Breast epithelium (tissue), 4 donors: ENCODE data around the gene OSTN. TPM values are rescaled to one million over a fixed set of nuclear protein-coding genes. Genes with fewer than 3 reads are reported as not detected.

Experiments
- DNase-seq, 2 donors: peaks; one replicate each; pipeline ENCODE4 v3.0.0-alpha.2; 2019; ENCODE audit warnings: low spot score in 2 of 2
- H3K27ac ChIP-seq, 2 donors: fragments of 200-600 bp; sonication (generic) in 1 of 2; one replicate each; pipeline ENCODE4 v1.5.1; 2016 to 2019; ENCODE audit warnings: mild to moderate bottlenecking in 1 of 2
- H3K27me3 ChIP-seq, 2 donors: fragments of 200-600 bp; sonication (generic) in 1 of 2; one replicate each; pipeline versions ENCODE4 v1.5.1 to v1.6.0; 2017 to 2019; ENCODE audit warnings: control low read depth in 1 of 2, mild to moderate bottlenecking in 1 of 2
- H3K36me3 ChIP-seq: fragments of 200-600 bp; one replicate; pipeline ENCODE4 v1.5.1; 2019
- H3K4me1 ChIP-seq, 2 donors: fragments of 200-600 bp; sonication (generic); one replicate each; pipeline ENCODE4 v1.5.1; 2016 to 2019; ENCODE audit warnings: control low read depth in 1 of 2
- H3K4me3 ChIP-seq, 3 donors: fragments of 200-600 bp; sonication (generic); 1 replicate in 2 of 3; 2 replicates in 1 of 3; pipeline ENCODE4 v1.5.1; 2016 to 2019; ENCODE audit warnings: mild to moderate bottlenecking in 3 of 3, moderate library complexity in 2 of 3
- H3K9me3 ChIP-seq, 2 donors: fragments of 200-600 bp; sonication (generic) in 1 of 2; one replicate each; pipeline ENCODE4 v1.5.1; 2016 to 2019; ENCODE audit warnings: control low read depth in 1 of 2
- POLR2A ChIP-seq: fragments of 450-650 bp; IDR thresholded peaks from one replicate; pipeline ENCODE4 v1.6.1; 2016; ENCODE audit warnings: antibody characterized with exemption, mild to moderate bottlenecking, moderate library complexity
- POLR2AphosphoS5 ChIP-seq, 3 donors: sonication (generic); formaldehyde crosslinking; IDR thresholded peaks; one replicate each; pipeline ENCODE4 v1.6.1; 2017; ENCODE audit warnings: antibody characterized with exemption in 3 of 3
- intact Hi-C: fragments of 100-400 bp; cut with DNase I; formaldehyde crosslinking; loops from one replicate; pipeline ENCODE4 v1.15.1; 2023; ENCODE audit warnings: low total_unique reads
- total RNA-seq, 3 donors: library from RNA; depleted of rRNA; stranded (reverse); fragments of >200 nt; gene quantifications; one replicate each; pipeline ENCODE4 v1.1.0, GENCODE V29; 2016
- TF ChIP-seq, protein P1 (sequence below), 3 donors: fragments of 450-650 bp; IDR thresholded peaks; one replicate each; pipeline ENCODE4 v1.5.1; 2016 to 2017; ENCODE audit warnings: antibody characterized with exemption in 3 of 3, mild to moderate bottlenecking in 3 of 3, moderate library complexity in 3 of 3

OSTN gene
- total RNA-seq, 3 donors from 2014 or later: 2.5 TPM; not detected in 2

- Histone ChIP-seq H3K27me3 (no peaks in the 10 kb centered on the region), H3K9me3 (peaks cover 0 to 4% of the 10 kb centered on the region in 2 donors), H3K27ac (no peak overlapping the region), H3K4me1 (no peaks in the 10 kb centered on the region), H3K4me3 (no peak overlapping the region), H3K36me3 (no peaks in the 10 kb centered on the region)
- intact Hi-C loops: no loop called here
- TF ChIP-seq POLR2A: no peak
- DNase-seq: no peak
Observed at GRCh38 chr3:191165802-191166201, 33.2 kb upstream of the OSTN start.

DNA sequence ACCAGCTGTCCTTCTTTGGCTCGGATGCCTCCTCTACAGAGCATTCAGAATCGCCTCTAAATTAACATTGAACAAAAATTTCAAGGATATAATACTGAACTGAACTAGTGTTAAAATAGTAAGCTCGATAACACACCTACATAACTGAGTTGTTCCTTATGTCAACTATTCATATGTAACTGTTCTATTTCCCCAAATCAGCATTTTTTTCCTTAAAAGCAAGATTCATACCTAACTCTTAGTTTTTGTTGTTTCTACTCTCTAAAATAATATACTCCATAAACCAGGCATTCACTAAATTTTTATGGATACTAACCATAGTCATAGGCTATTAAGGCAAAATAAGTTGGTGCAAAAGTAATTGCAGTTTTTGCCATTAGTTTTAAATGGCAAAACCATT, 32.7 kb upstream of the OSTN start:
- Histone ChIP-seq H3K9me3 (peaks cover 0 to 4% of the 10 kb centered on the region in 2 donors), H3K4me1 (no peaks in the 10 kb centered on the region), H3K27me3 (no peaks in the 10 kb centered on the region), H3K36me3 (no peaks in the 10 kb centered on the region), H3K4me3 (no peak overlapping the region), H3K27ac (no peak overlapping the region)
- TF ChIP-seq POLR2A (no peak), POLR2AphosphoS5 (IDR thresholded peaks at IDR 0.05) (no peak)
- TF ChIP-seq, protein P1, sequence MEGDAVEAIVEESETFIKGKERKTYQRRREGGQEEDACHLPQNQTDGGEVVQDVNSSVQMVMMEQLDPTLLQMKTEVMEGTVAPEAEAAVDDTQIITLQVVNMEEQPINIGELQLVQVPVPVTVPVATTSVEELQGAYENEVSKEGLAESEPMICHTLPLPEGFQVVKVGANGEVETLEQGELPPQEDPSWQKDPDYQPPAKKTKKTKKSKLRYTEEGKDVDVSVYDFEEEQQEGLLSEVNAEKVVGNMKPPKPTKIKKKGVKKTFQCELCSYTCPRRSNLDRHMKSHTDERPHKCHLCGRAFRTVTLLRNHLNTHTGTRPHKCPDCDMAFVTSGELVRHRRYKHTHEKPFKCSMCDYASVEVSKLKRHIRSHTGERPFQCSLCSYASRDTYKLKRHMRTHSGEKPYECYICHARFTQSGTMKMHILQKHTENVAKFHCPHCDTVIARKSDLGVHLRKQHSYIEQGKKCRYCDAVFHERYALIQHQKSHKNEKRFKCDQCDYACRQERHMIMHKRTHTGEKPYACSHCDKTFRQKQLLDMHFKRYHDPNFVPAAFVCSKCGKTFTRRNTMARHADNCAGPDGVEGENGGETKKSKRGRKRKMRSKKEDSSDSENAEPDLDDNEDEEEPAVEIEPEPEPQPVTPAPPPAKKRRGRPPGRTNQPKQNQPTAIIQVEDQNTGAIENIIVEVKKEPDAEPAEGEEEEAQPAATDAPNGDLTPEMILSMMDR (IDR thresholded peaks at IDR 0.05): no peak
- intact Hi-C loops: no loop called here
- no peak for DNase-seq

GRCh38 chr3:191169566-191169965, 29.5 kb upstream of the OSTN start:
- no peaks in the 10 kb centered on the region for H3K9me3 ChIP-seq
- H3K27ac ChIP-seq: no peak overlapping the region
- no peak for TF ChIP-seq POLR2A
- TF ChIP-seq, protein P1 (IDR thresholded peaks at IDR 0.05): no peak
- no peak for TF ChIP-seq POLR2AphosphoS5 (IDR thresholded peaks at IDR 0.05)
- no peaks in the 10 kb centered on the region for H3K27me3 ChIP-seq
- no peaks in the 10 kb centered on the region for H3K4me1 ChIP-seq
- H3K4me3 ChIP-seq: no peak overlapping the region
- intact Hi-C loops: no loop called here
- DNase-seq: no peak
- H3K36me3 ChIP-seq: no peaks in the 10 kb centered on the region

- Histone ChIP-seq H3K36me3 (no peaks in the 10 kb centered on the region), H3K9me3 (no peaks in the 10 kb centered on the region), H3K4me3 (no peak overlapping the region), H3K27ac (no peak overlapping the region), H3K27me3 (no peaks in the 10 kb centered on the region), H3K4me1 (no peaks in the 10 kb centered on the region)
- DNase-seq: no peak
- TF ChIP-seq POLR2A (no peak), POLR2AphosphoS5 (IDR thresholded peaks at IDR 0.05) (no peak)
- TF ChIP-seq, protein P1 (IDR thresholded peaks at IDR 0.05): no peak
- intact Hi-C loops: no loop called here
Observed at GRCh38 chr3:191170097-191170496, 28.9 kb upstream of the OSTN start.

DNA sequence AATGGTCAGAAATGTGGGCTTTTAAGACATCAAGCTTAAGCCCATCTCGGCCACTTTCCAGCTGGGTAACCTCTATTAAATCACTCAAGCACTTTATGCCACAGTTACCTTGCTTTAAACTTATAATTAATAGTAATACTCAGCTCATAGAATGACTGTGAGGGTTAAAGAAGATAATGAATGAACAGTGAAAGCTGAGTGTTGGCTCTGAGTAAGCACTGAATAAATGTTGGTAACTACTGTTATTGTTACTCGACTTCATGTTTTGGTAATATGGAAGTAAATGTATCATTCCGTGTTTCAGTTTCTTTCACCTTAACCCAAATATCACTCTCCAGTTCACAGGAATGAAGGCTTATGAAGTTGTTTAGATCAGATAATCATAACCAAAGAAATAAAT, 23.9 kb upstream of the OSTN start:
- intact Hi-C loops: no loop called here

More for the DNA sequence above, 23.9 kb upstream of the OSTN start:
- Histone ChIP-seq H3K36me3 (no peaks in the 10 kb centered on the region), H3K4me1 (no peaks in the 10 kb centered on the region), H3K9me3 (no peaks in the 10 kb centered on the region), H3K27ac (no peak overlapping the region), H3K27me3 (no peaks in the 10 kb centered on the region), H3K4me3 (no peak overlapping the region)
- no peak for DNase-seq
- no peak for TF ChIP-seq POLR2A
- TF ChIP-seq, protein P1 (IDR thresholded peaks at IDR 0.05): no peak
- TF ChIP-seq POLR2AphosphoS5 (IDR thresholded peaks at IDR 0.05): no peak
